Liver (tissue), 3 donors: ENCODE results near the gene PDHA1.

Experiments
- CTCF ChIP-seq: fragments of 150-350 bp; IDR thresholded peaks from 2 replicates; pipeline ENCODE4 v1.5.1; 2017; ENCODE audit warnings: improper control_type of control experiment, low read depth, low read length; ENCODE audit not compliant: missing input control
- EGR1 ChIP-seq, 2 donors: IDR thresholded peaks; 2 replicates each; pipeline ENCODE4 v1.6.1; 2016 to 2018; ENCODE audit warnings: antibody characterized with exemption in 2 of 2, low read depth in 2 of 2
- GABPA ChIP-seq, 2 donors: IDR thresholded peaks in 1 of 2; conservative IDR thresholded peaks in 1 of 2; 2 replicates each; pipeline ENCODE4 v1.6.1; 2016; ENCODE audit warnings: antibody characterized with exemption in 2 of 2, mild to moderate bottlenecking in 1 of 2, moderate library complexity in 1 of 2
- RAD21 ChIP-seq, 2 donors: IDR thresholded peaks; 2 replicates each; pipeline ENCODE4 v1.6.1; 2016; ENCODE audit warnings: antibody characterized with exemption in 2 of 2, mild to moderate bottlenecking in 2 of 2
- REST ChIP-seq: IDR thresholded peaks from 2 replicates; pipeline ENCODE4 v1.6.1; 2016; ENCODE audit warnings: antibody characterized with exemption, mild to moderate bottlenecking
- TAF1 ChIP-seq: conservative IDR thresholded peaks from 2 replicates; pipeline ENCODE4 v1.6.1; 2016; ENCODE audit warnings: antibody characterized with exemption, mild to moderate bottlenecking
- YY1 ChIP-seq: IDR thresholded peaks from 2 replicates; pipeline ENCODE4 v1.6.1; 2016; ENCODE audit warnings: antibody characterized with exemption, mild to moderate bottlenecking
- ZBTB33 ChIP-seq: IDR thresholded peaks from 2 replicates; pipeline ENCODE4 v1.6.1; 2016; ENCODE audit warnings: antibody characterized with exemption
- donor health status: healthy.
- donor health status: healthy.

- TF ChIP-seq REST (no peak), CTCF (no peak), EGR1 (IDR thresholded peaks at IDR 0.05; ENCODE audit: low read depth in 2 of 2) (no peak), RAD21 (IDR thresholded peaks at IDR 0.05) (no peak), YY1 (no peak), TAF1 (no peak), ZBTB33 (no peak), GABPA (IDR thresholded peaks at IDR 0.05 in 1 of 2, conservative IDR thresholded peaks at IDR 0.05 in 1 of 2) (no peak)
Measured at GRCh38 chrX:19368576-19368975, 24.8 kb downstream of the PDHA1 start.
